EH (cell line): Measurements from ENCODE around the gene CDC37L1.
"Not testable (repeated sequence)": the region's sequence is repeated elsewhere in the genome, so short reads cannot be mapped to it uniquely, and the experiment has no call there.

Source experiments
- DNase-seq: peaks from one replicate; pipeline ENCODE4 v3.0.0-alpha.2; 2015; ENCODE audit warnings: low read depth

CDC37L1 gene

DNA sequence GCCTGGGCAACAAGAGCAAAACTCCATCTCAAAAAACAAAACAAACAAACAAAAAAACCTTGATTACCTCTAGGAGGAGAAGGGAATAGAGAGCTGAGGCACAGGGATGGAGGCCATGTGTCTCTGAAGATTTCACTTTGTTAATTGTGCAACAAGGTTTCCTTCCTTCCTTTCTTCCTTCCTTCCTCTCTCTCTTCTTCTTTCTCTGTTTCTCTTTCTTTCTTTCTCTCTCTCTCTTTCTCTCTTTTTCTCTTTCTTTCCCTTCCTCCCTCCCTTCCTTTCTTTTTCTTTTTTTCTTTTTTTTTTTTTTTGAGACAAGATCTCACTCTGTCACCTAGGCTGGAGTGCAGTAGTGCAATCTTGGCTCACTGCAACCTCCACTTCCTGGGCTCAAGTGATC lies 75.2 kb downstream of the CDC37L1 start:
- DNase-seq = not testable (repeated sequence)

- DNase-seq = peak; percentile 71
These were observed 75.7 kb downstream of the CDC37L1 start for GRCh38 chr9:4755026-4755609.

DNA sequence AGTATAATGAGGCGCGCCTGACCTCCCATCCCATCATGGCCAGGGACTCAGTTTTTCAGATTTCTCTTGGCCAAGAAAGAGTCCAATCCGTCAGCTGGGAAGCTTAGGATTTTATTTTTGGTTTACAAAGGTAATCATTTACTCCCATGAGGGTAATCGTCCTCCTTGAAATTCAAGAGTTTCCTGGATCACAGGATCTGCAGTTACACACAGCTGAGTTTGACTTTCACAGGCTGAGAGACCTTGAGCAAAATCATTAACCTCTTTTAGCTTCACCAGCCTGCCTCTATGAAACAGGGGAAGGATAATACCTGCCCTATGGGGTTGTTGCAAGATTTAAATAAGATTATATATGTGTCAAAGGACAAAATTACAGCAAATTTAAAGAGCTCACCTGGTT lies 77.1 kb downstream of the CDC37L1 start:
- DNase-seq = no peak
